Natural killer cell treated with Interleukin-12 subunit alpha and Interleukin-12 subunit beta and Interleukin-15 and Interleukin-18, amount 100 ng/mL, for 72 hours (primary cell): ENCODE data around the gene WDSUB1. TPM values are rescaled to one million over a fixed set of nuclear protein-coding genes. Genes with fewer than 3 reads are reported as not detected.

Source experiments
- ATAC-seq, 2 donors: fragments of 150-1000 bp; cut with Tn5 transposase in 1 of 2; sonication (Bioruptor Pico), chemical (Tn5 transposase) in 1 of 2; 2 replicates each; pipeline ENCODE4 v1.10.0; 2021
- DNase-seq: peaks from one replicate; pipeline ENCODE4 v3.0.0; 2022; ENCODE audit warnings: low spot score
- H3K27ac Mint-ChIP-seq, 2 donors: 1 replicate in 1 of 2; 2 replicates in 1 of 2; pipeline ENCODE4 v1.8.0; 2022; ENCODE audit warnings: mixed read lengths in 2 of 2, mild to moderate bottlenecking in 1 of 2, moderate library complexity in 1 of 2
- H3K27me3 Mint-ChIP-seq, 2 donors: 1 replicate in 1 of 2; 2 replicates in 1 of 2; pipeline ENCODE4 v1.8.0; 2022; ENCODE audit warnings: mixed read lengths in 2 of 2
- H3K36me3 Mint-ChIP-seq: one replicate; pipeline ENCODE4 v1.8.0; 2022; ENCODE audit warnings: mixed read lengths
- H3K4me1 Mint-ChIP-seq, 2 donors: 1 replicate in 1 of 2; 2 replicates in 1 of 2; pipeline ENCODE4 v1.8.0; 2022; ENCODE audit warnings: low read depth in 2 of 2, mixed read lengths in 2 of 2, mild to moderate bottlenecking in 1 of 2
- H3K4me3 Mint-ChIP-seq: one replicate; pipeline ENCODE4 v1.8.0; 2022; ENCODE audit warnings: mixed read lengths
- H3K9me3 Mint-ChIP-seq: 2 replicates; pipeline ENCODE4 v1.8.0; 2022; ENCODE audit warnings: mixed read lengths
- total RNA-seq, 2 donors: library from RNA; stranded (reverse); gene quantifications; one replicate each; pipeline ENCODE4 v1.2.3, GENCODE V29; 2022

WDSUB1 gene, protein sequence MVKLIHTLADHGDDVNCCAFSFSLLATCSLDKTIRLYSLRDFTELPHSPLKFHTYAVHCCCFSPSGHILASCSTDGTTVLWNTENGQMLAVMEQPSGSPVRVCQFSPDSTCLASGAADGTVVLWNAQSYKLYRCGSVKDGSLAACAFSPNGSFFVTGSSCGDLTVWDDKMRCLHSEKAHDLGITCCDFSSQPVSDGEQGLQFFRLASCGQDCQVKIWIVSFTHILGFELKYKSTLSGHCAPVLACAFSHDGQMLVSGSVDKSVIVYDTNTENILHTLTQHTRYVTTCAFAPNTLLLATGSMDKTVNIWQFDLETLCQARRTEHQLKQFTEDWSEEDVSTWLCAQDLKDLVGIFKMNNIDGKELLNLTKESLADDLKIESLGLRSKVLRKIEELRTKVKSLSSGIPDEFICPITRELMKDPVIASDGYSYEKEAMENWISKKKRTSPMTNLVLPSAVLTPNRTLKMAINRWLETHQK
- 1 to 10 TPM; 5.4 to 8.8 TPM for total RNA-seq

DNA sequence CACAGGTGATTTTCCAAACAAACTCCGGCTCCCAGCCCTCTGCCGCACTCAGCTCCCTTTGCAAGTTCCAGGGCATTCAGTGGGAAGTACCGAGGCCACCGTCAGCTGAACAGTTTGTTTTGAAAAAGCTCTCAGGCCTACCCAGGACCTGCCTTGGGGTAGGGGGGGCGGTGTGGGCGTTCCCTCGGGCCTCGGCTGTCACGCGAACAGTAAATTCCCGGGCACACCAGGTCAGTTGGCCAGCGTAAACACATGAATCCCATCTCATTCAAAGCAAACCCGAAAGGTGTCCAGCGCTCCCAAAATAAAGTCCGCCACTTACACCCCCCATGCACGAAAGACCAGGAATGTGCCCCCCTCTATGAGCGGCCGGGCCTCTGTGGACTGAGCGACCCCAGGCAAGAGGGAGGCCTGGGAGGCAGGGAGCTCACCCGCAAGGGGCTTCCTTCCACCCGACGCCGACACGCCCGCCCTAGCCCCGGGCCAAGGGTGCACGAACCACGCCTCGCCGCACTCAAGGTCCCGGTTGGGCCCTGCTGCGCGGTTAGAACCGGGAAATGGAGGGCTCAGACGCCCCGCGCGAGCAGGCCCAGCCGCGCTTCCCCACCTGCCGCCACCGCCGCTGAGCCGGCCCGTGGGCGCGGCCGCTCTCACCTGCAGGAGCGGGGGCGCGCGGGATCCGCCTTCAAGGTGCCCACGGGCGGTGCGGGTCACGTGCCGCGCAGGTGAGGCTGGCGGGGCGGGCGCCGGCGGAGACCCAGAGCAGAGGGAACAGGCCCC is at the start of gene WDSUB1:
WDSUB1 (minus strand) TSS at position 775 of the 780 bp plus-strand sequence. CDS start 3,634 bp downstream, outside the sequence.
- Mint-ChIP-seq H3K9me3 (no peaks in the 10 kb centered on the region), H3K27me3 (no peaks in the 10 kb centered on the region), H3K27ac (peak within 1 kb of the TSS; percentile 70 to 72), H3K4me1 (peaks cover 17 to 37% of the 10 kb centered on the region in 2 donors), H3K36me3 (no peaks in the 10 kb centered on the region), H3K4me3 (peak within 1 kb of the TSS; percentile 89)
- ATAC-seq (peak; percentile 40 to 63), DNase-seq (no peak)

DNA sequence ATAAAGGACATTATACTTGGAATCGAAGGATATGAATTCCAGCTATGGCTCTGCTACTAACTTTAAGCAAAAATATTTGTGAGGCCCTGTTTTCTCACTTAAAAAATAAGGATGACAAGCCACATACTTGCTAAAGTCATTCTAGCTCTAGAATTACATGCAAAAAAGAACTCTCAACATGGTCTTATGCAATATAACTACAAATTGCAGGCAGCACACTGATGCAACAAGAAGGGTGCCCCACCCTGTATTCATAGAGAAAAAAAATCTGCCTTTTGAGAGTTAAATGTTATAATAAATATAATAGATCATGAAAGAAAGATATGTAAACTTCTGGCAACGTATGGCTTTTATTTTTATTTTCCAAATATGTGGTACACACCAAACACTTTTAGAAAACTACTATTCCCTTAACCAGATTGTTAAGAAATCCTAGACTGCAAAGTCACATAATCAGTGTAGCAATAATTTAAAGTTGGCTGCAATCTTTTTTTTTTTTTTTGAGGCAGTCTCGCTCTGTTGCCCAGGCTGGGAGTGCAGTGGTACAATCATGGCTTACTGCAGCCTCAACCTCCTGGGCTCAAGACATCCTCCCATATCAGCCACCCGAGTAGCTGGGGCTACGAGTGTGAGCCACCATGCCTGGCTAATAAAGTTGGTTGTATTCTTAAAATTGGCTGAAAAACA is 40.2 kb upstream of the WDSUB1 start:
- Mint-ChIP-seq H3K27me3 (no peaks in the 10 kb centered on the region), H3K27ac (no peak overlapping the region), H3K9me3 (no peaks in the 10 kb centered on the region), H3K4me3 (no peak overlapping the region), H3K4me1 (no peaks in the 10 kb centered on the region), H3K36me3 (peaks cover 13% of the 10 kb centered on the region)
- no peak for ATAC-seq
- no peak for DNase-seq

DNA sequence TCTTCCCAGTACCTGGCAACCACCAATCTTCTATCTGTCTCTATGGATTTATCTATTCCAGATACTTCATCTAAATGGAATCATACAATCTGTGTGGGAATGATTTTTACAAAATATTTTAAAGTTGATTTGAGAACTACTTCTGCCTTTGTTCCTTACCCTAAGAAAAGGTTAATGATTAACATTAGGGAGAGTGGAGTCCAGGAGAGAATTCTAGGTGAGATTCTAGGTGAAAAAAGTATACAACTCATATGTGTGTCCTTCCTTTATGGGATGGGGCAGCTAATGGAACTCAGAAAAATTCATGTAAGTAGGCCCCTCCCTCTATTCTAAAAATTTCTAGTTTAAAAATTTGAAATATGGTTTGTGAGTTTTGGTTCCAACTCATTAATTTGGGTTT is 35.9 kb upstream of the WDSUB1 start:
- H3K4me1 Mint-ChIP-seq = no peaks in the 10 kb centered on the region
- no peaks in the 10 kb centered on the region for H3K36me3 Mint-ChIP-seq

DNA sequence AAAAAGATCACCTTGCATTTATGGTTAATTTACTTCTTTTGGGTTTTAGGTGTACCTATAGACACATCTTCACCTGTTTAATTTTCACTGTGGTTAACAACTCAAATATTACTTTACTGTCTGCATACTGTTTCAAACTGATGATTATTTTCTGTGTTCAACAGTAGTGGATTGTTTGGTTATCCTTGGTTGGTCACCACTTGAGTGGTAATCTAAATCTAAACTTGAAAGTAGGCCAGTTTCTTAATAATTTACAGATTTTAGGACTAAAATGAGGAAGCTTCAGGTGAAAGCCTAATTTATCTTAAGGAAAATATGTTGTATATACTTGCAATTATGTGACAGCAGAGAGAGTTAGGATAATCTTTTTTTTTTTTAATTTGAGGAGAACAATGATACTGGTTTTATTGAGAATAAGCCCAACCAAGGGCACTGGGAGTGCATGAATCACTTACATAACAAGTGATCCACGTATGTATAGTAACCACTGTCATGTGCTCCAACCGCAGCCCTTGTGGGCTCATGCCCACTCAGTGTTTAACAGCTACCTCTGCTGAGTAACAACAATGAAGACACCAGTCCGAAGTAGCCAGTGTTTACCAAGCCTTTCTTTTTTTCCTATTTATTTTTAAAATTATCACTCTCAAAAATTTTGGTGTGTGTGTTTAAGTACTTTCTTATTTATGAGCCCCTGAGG is 31.0 kb upstream of the WDSUB1 start:
- DNase-seq = no peak

More for the DNA sequence above, 35.9 kb upstream of the WDSUB1 start:
- Mint-ChIP-seq H3K9me3 (no peaks in the 10 kb centered on the region), H3K27me3 (no peaks in the 10 kb centered on the region), H3K27ac (no peak overlapping the region), H3K4me3 (no peak overlapping the region)
- DNase-seq (no peak), ATAC-seq (no peak)

DNA sequence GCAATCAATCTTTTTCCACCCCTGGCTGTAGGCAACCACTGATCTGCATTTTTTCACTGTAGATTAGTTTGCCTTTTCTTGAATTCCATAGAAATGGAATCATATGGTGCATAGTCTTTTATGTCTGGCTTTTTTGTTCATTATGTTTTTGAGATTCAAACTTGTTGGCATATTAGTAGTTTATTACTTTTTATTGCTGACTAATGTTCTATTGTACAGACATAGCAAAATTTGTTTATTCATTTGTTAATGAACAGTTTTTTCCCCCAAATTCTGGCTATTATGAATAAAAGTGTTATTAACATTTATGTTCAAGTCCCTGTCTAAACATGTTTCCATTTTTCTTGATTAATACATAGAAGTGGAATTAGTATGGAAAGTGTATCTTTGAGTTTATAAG is 21.4 kb upstream of the WDSUB1 start:
- Mint-ChIP-seq H3K27ac (no peak overlapping the region), H3K9me3 (peaks cover 8% of the 10 kb centered on the region), H3K4me1 (no peaks in the 10 kb centered on the region), H3K4me3 (no peak overlapping the region), H3K36me3 (peaks cover 14% of the 10 kb centered on the region), H3K27me3 (peaks cover 0 to 3% of the 10 kb centered on the region in 2 donors)
- ATAC-seq = no peak
- DNase-seq = no peak

More for the DNA sequence above, 31.0 kb upstream of the WDSUB1 start:
- no peak for ATAC-seq
- Mint-ChIP-seq H3K27me3 (no peaks in the 10 kb centered on the region), H3K4me3 (no peak overlapping the region), H3K9me3 (no peaks in the 10 kb centered on the region), H3K36me3 (no peaks in the 10 kb centered on the region), H3K4me1 (no peaks in the 10 kb centered on the region), H3K27ac (no peak overlapping the region)

DNA sequence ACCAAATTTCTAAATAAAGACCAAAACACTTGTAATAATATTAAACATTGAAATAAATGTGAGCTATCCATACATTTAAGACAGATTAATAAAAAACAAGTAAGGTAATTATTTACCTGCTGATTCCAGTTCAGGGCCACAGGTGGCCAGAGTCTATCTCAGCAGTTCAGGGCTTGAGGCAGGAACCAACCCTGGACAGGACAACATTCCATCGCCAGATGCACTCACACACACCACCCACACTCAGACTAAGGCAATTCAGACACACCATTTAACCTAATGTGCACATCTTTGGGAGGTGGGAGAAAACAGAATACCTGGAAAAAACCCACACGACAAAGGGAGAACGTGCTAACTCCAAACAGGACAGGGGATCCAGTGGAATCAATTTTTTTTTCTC is 14.1 kb upstream of the WDSUB1 start:
- Mint-ChIP-seq H3K9me3 (peaks cover 8% of the 10 kb centered on the region), H3K27me3 (peaks cover 0 to 5% of the 10 kb centered on the region in 2 donors), H3K36me3 (peaks cover 14% of the 10 kb centered on the region), H3K27ac (no peak overlapping the region), H3K4me3 (no peak overlapping the region), H3K4me1 (no peaks in the 10 kb centered on the region)
- no peak for DNase-seq
- ATAC-seq = no peak

DNA sequence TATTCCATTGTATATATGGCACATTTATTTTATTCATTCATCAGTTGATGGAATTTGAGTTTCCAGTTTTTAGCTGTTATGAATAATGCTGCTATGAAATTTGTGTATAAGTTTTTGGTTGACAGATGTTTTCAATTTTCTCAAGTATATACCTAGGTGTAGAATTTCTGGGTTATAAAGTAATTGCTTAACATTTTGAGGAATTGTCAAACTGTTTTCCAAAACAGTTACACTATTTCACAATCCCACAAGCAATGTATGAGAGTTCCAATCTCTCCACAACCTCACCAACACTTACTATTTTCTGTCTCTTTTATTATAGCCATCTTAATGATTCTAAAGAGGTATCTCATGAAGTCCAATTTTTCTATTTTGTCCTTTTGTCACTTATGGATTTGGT is 12.5 kb upstream of the WDSUB1 start:
- no peak overlapping the region for H3K4me3 Mint-ChIP-seq
- peaks cover 2% of the 10 kb centered on the region for H3K9me3 Mint-ChIP-seq
- DNase-seq = no peak
- no peak for ATAC-seq
- H3K27me3 Mint-ChIP-seq = peaks cover 0 to 2% of the 10 kb centered on the region in 2 donors
- H3K4me1 Mint-ChIP-seq = no peaks in the 10 kb centered on the region
- H3K36me3 Mint-ChIP-seq = peaks cover 4% of the 10 kb centered on the region
- no peak overlapping the region for H3K27ac Mint-ChIP-seq

DNA sequence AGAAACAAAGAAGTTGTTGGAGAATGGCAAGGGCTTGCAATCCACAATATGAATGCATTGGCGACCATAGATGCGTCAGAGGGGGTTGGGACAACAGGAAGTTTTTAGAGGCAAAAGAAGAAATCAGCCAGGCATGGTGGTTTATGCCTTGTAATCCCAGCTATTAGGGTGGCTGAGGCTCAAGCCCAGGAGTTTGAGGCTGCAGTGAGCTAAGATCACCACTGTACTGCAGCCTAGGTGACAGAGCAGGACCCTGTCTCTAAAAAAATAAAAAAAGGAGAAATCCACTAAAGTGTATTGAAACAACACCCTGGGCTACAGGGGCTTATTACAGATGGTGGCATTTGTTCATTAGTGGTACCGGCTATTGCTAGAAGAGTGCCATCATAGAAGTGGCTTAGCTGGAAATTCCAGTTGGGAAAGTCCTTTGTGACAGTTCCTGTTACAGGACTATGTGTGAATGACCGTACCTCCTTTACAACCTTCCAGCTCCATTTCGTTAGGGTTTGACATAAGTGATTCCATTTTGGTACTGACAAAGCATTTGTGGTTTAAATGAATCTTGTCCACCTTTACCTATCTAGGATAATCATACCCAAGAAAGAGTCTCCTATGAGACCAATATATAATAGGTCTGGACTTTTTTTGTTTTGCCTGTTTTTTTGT is 10.7 kb upstream of the WDSUB1 start:
- no peak for ATAC-seq
- Mint-ChIP-seq H3K36me3 (no peaks in the 10 kb centered on the region), H3K4me3 (no peak overlapping the region), H3K27me3 (peaks cover 0 to 2% of the 10 kb centered on the region in 2 donors), H3K27ac (no peak overlapping the region), H3K4me1 (no peaks in the 10 kb centered on the region), H3K9me3 (no peaks in the 10 kb centered on the region)
- no peak for DNase-seq

DNA sequence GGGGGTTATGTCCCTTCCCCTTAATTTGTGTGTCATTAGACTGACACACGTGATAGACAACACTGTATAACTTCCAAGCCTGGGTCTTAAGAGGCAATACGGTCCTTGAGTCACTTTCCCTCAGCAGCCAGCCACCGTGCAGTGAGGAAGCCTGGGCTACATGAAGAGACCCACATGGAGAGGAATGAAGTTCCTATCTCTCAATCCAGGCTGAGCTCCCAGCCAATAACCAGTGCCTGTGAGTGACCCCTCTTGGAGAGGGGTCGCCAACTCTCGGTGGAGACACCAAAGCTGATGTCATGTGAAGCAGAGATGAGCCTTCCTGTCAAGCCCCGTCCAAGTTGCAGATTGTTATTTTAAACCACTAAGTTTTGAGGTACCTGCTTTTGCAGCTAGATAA is 5.7 kb upstream of the WDSUB1 start:
- DNase-seq (no peak), ATAC-seq (no peak)
- H3K36me3 Mint-ChIP-seq = no peaks in the 10 kb centered on the region
- no peaks in the 10 kb centered on the region for H3K9me3 Mint-ChIP-seq
- no peak overlapping the region for H3K27ac Mint-ChIP-seq
- peaks cover 0 to 2% of the 10 kb centered on the region in 2 donors for H3K27me3 Mint-ChIP-seq
- peaks cover 7 to 11% of the 10 kb centered on the region in 2 donors for H3K4me1 Mint-ChIP-seq
- no peak overlapping the region for H3K4me3 Mint-ChIP-seq

DNA sequence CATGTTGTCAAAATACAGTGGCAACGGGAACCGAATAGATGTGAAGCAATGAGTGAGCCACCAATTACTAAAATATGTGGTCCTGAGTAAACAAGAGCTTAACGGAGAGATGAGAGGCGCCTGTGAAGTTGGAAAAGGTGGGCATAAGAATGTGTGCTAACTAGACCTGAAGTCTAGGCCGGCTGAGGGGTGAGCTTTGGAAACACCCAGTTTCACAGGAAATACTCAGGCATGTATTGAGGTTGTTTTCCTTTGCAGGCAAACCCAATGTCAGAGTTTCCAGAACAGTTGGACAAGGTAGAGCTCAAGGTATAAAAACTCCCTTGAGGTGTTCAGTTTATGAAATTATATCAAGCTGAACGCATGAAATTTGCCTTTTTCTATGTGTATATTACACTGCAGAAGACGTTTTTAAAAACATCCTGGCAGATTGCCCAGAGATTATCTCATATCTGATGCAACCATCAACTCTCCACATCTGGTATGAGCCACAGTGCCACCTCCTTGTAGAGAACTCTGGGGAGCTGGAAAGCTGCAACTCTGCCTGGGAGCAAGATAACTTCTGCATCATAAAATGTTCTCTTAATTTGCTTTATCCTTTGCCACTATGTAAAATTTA is 3.9 kb upstream of the WDSUB1 start:
- H3K4me3 Mint-ChIP-seq = no peak overlapping the region
- ATAC-seq = no peak

DNA sequence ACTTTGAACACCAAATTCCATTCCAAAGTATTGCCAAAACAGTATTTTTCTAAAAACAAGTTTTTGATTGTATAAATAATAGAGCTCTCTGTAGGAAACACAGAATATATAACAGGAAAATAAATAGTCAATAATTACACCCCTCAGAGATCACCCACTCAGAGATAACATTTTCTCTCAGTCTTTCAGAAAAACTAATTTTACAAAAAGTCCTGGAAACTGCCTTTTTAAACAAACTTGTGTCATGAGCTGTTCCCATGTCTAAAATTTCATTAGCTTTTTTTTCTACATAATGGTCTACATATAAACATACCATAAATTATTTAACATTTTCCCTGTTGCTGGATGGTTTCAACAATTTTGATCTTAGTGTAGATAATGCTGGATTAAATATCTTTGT is 1.2 kb upstream of the WDSUB1 start:
- ATAC-seq (no peak), DNase-seq (no peak)
- H3K36me3 Mint-ChIP-seq = no peaks in the 10 kb centered on the region
- H3K27me3 Mint-ChIP-seq = no peaks in the 10 kb centered on the region
- no peak overlapping the region for H3K4me3 Mint-ChIP-seq
- H3K27ac Mint-ChIP-seq = peak overlapping the region in 1 of 2 donors; percentile 72
- no peaks in the 10 kb centered on the region for H3K9me3 Mint-ChIP-seq
- peaks cover 17 to 34% of the 10 kb centered on the region in 2 donors for H3K4me1 Mint-ChIP-seq

More for the DNA sequence above, 3.9 kb upstream of the WDSUB1 start:
- H3K4me1 Mint-ChIP-seq = peaks cover 13 to 20% of the 10 kb centered on the region in 2 donors
- H3K27ac Mint-ChIP-seq = no peak overlapping the region
- DNase-seq = no peak
- H3K36me3 Mint-ChIP-seq = no peaks in the 10 kb centered on the region
- no peaks in the 10 kb centered on the region for H3K9me3 Mint-ChIP-seq
- H3K27me3 Mint-ChIP-seq = no peaks in the 10 kb centered on the region

DNA sequence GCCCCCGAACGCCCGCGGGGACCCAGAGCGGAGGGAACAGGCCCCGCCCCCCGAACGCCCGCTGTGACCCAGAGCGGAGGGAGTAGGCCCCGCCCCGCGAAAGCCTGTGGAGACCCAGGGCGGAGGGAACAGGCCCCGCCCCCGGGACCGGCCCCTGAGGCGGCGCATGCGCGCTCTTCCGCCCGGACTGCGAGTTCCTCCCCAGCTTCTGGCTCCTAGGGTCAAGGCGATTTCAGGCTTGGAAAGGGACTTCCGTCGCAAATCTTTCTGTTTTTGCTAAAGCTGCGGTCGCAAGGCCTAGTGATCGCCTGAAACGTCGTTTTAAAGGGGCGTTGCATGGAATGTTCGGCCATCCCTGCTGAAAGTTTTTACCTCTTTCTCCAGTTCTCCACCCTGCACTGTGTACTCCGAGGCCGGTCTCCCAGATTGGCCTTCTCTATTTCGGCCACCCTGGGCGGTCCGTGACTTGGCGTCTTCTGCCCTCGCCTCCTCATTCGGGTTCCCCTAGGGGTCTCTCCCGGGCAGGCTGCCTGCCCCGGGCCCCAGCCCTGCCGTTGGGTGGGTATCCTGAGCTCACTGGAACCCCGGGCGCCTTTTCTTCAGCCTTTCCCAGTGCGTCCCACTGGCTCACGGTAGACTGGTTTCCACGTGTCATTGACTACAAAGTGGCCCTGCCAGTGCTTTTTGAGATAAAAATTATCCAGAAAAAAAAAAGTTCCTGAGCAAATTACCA is 372 bp upstream of the WDSUB1 start:
- no peaks in the 10 kb centered on the region for H3K36me3 Mint-ChIP-seq
- no peaks in the 10 kb centered on the region for H3K9me3 Mint-ChIP-seq
- H3K4me1 Mint-ChIP-seq = peaks cover 17 to 37% of the 10 kb centered on the region in 2 donors
- ATAC-seq (peak; percentile 99 to 100), DNase-seq (peak; percentile 100)
- no peaks in the 10 kb centered on the region for H3K27me3 Mint-ChIP-seq
- H3K4me3 Mint-ChIP-seq = peak overlapping the region; percentile 89
- H3K27ac Mint-ChIP-seq = peak overlapping the region; percentile 70 to 72
